Lung (tissue), 12 donors: Measurements from ENCODE around the gene GFI1B. TPM values are rescaled to one million over a fixed set of nuclear protein-coding genes. Genes with fewer than 3 reads are reported as not detected.
A peak's percentile ranks its signal among the peaks of the same experiment; 100 is the strongest.

Source experiments
- ATAC-seq: fragments of 200-7000 bp; cut with Tn5 transposase; one replicate; pipeline ENCODE4 v1.9.1; 2020; ENCODE audit warnings: moderate number of reproducible peaks; ENCODE audit not compliant: insufficient read depth, low FRiP score
- DNase-seq, 3 donors: peaks; one replicate each; pipeline ENCODE4 v3.0.0-alpha.2; 2013 to 2017
- H3K27ac ChIP-seq, 2 donors: one replicate each; pipeline ENCODE4 v1.5.1; 2013; ENCODE audit warnings: mild to moderate bottlenecking in 2 of 2, moderate library complexity in 2 of 2, control low read depth in 1 of 2, inconsistent platforms in 1 of 2, low read depth in 1 of 2, low read length in 1 of 2
- H3K27me3 ChIP-seq, 3 donors: one replicate each; pipeline ENCODE4 v1.5.1; 2013; ENCODE audit warnings: low read length in 2 of 3; ENCODE audit not compliant: control insufficient read depth in 3 of 3, insufficient read depth in 3 of 3
- H3K36me3 ChIP-seq, 4 donors: one replicate each; pipeline ENCODE4 v1.5.1; 2013; ENCODE audit warnings: low read length in 4 of 4, mild to moderate bottlenecking in 1 of 4, moderate library complexity in 1 of 4; ENCODE audit not compliant: control insufficient read depth in 4 of 4, insufficient read depth in 4 of 4
- H3K4me1 ChIP-seq, 5 donors: one replicate each; pipeline ENCODE4 v1.5.1; 2013; ENCODE audit warnings: low read length in 5 of 5, mild to moderate bottlenecking in 2 of 5, moderate library complexity in 1 of 5; ENCODE audit not compliant: control insufficient read depth in 5 of 5, insufficient read depth in 5 of 5
- H3K4me3 ChIP-seq: one replicate; pipeline ENCODE4 v1.5.1; 2013; ENCODE audit warnings: mild to moderate bottlenecking, control low read depth, moderate library complexity
- H3K9ac ChIP-seq, 2 donors: one replicate each; pipeline ENCODE4 v1.5.1; 2013; ENCODE audit warnings: low read length in 2 of 2, control low read depth in 1 of 2; ENCODE audit not compliant: insufficient read depth in 1 of 2
- H3K9me3 ChIP-seq, 4 donors: one replicate each; pipeline ENCODE4 v1.5.1; 2013; ENCODE audit warnings: low read length in 3 of 4, mild to moderate bottlenecking in 1 of 4, moderate library complexity in 1 of 4; ENCODE audit not compliant: control insufficient read depth in 4 of 4, insufficient read depth in 3 of 4
- WGBS, 2 donors: extraction: QIAGEN DNeasy Blood & Tissue Kit; methylation state at CpG; one replicate each; pipeline ENCODE4 v1.1.7; 2013; 5-methylcytosine and 5-hydroxymethylcytosine counted together
- polyA plus RNA-seq, 2 donors: library from polyadenylated mRNA; stranded (reverse); fragments of 200-250 nt; gene quantifications; one replicate each; pipeline ENCODE4 v1.2.1, GENCODE V29; 2013
- total RNA-seq, 2 donors: library from RNA; depleted of rRNA in 1 of 2; stranded (reverse); fragments of >200 nt in 1 of 2; gene quantifications; one replicate each; pipeline ENCODE4 v1.2.1, GENCODE V29; 2014 to 2021
- TF ChIP-seq, protein P1 (sequence below): IDR thresholded peaks from 2 replicates; pipeline ENCODE4 v1.5.1; 2012; ENCODE audit warnings: mild to moderate bottlenecking; ENCODE audit errors: control extremely low read depth, extremely low read depth
- donor health status: control.
- donor health status: control.
- donor health status: Bipolar disorder and iron deficiency.
- donor health status: healthy.
- donor health status: DM: yes; HTN: yes; CAD: no.

Gene GFI1B
- total and polyA plus RNA-seq, 4 donors, result 0.25 to 1.4 (median 0.76) TPM

DNA sequence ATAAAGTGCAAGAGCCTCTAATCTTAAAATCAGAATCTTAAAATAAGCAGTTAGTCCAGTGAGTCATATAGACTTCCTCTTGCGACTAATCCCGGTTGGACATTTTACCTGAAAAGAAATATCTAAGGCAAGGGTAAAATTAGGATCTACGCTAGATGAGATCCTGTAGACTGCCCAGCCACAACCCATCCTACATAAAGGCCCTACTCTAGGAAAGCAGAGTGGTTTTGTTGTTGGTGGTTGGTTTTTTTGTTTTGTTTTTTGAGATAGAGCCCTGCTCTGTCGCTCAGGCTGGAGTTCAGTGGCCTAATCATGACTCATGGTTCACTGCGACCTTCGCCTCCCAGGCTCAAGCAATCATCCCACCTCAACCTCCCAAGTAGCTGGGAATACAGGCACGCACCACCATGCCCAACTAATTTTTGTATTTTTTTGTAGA is 41.0 kb upstream of the GFI1B start:
- DNase-seq (no peak), ATAC-seq (no peak)
- Histone ChIP-seq H3K4me3 (no peak overlapping the region), H3K9me3 (no peaks in the 10 kb centered on the region), H3K27ac (no peak overlapping the region), H3K9ac (no peak overlapping the region), H3K27me3 (no peaks in the 10 kb centered on the region), H3K4me1 (peaks cover 0 to 7% (median 2%) of the 10 kb centered on the region in 5 donors), H3K36me3 (peaks cover 0 to 6% (median 3%) of the 10 kb centered on the region in 4 donors)
- 89 to 92% methylated on average over 7 of the region's 7 CpGs for WGBS, 2 donors
- TF ChIP-seq, protein P1, sequence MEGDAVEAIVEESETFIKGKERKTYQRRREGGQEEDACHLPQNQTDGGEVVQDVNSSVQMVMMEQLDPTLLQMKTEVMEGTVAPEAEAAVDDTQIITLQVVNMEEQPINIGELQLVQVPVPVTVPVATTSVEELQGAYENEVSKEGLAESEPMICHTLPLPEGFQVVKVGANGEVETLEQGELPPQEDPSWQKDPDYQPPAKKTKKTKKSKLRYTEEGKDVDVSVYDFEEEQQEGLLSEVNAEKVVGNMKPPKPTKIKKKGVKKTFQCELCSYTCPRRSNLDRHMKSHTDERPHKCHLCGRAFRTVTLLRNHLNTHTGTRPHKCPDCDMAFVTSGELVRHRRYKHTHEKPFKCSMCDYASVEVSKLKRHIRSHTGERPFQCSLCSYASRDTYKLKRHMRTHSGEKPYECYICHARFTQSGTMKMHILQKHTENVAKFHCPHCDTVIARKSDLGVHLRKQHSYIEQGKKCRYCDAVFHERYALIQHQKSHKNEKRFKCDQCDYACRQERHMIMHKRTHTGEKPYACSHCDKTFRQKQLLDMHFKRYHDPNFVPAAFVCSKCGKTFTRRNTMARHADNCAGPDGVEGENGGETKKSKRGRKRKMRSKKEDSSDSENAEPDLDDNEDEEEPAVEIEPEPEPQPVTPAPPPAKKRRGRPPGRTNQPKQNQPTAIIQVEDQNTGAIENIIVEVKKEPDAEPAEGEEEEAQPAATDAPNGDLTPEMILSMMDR, result no peak

DNA sequence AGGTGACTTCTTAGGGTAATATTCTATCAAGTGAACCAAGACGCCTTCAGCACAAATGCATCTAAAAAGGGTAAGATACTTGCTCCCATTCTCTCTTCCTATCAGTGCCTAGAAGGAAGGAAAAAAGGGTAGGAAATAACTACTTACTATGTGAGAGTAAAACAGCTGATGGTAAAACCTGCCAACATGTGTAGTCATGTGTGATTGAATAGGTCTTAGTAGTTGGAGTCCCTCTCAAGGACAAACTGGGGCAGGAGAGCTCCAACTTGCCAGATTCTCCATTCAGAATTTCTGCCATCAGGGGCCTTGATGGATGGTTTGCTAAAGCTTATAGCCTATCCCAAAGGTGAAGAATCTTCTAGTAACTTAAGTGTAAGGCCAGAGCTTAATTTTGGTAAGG is 39.3 kb upstream of the GFI1B start:
- no peaks in the 10 kb centered on the region for H3K9me3 ChIP-seq
- no peaks in the 10 kb centered on the region for H3K27me3 ChIP-seq
- TF ChIP-seq, protein P1, result no peak
- no peak for ATAC-seq
- H3K4me1 ChIP-seq, result peaks cover 0 to 16% (median 9%) of the 10 kb centered on the region in 5 donors
- H3K36me3 ChIP-seq, result peaks cover 2 to 4% (median 3%) of the 10 kb centered on the region in 4 donors
- WGBS, 2 donors, result 94 to 98% methylated on average over 1 of the region's 1 CpG
- no peak for DNase-seq
- H3K4me3 ChIP-seq, result no peak overlapping the region
- peak overlapping the region in 1 of 2 donors; percentile 30 for H3K27ac ChIP-seq
- no peak overlapping the region for H3K9ac ChIP-seq

- 31 to 42% methylated on average over 5 of the region's 5 CpGs for WGBS, 2 donors
- H3K4me3 ChIP-seq, result no peak overlapping the region
- peaks cover 0 to 30% (median 11%) of the 10 kb centered on the region in 5 donors for H3K4me1 ChIP-seq
- TF ChIP-seq, protein P1, result no peak
- H3K9ac ChIP-seq, result peak overlapping the region in 1 of 2 donors; percentile 17
- H3K36me3 ChIP-seq, result peaks cover 0 to 3% (median 0%) of the 10 kb centered on the region in 4 donors
- H3K27ac ChIP-seq, result no peak overlapping the region
- no peaks in the 10 kb centered on the region for H3K9me3 ChIP-seq
- no peak for ATAC-seq
- no peak for DNase-seq
- H3K27me3 ChIP-seq, result no peaks in the 10 kb centered on the region
Observed at GRCh38 chr9:132942541-132943182, 35.8 kb upstream of the GFI1B start.
